SU-DHL-6 (cell line): ENCODE data around the gene COX4I2.

ENCODE experiments used
- H2AFZ ChIP-seq: fragments of 200-600 bp; sonication (generic); 2 replicates; pipeline ENCODE4 v1.6.1; 2014; ENCODE audit warnings: low read depth, mild to moderate bottlenecking, moderate library complexity, mixed read lengths, antibody characterized with exemption, low read length; ENCODE audit not compliant: severe bottlenecking
- H3F3A ChIP-seq: fragments of 200-600 bp; shearing (Covaris generic); 2 replicates; pipeline ENCODE4 v1.6.0; 2016; ENCODE audit warnings: antibody characterized with exemption, mild to moderate bottlenecking; ENCODE audit not compliant: insufficient read depth
- H3K27ac ChIP-seq: fragments of 200-600 bp; sonication (generic); 2 replicates; pipeline ENCODE4 v1.5.1; 2016; ENCODE audit warnings: low read depth, mild to moderate bottlenecking, low read length, moderate library complexity, mixed read lengths
- H3K27me3 ChIP-seq: fragments of 200-600 bp; sonication (generic), shearing (Covaris generic); 2 replicates; pipeline ENCODE4 v1.6.0; 2014; ENCODE audit warnings: mild to moderate bottlenecking, low read length
- H3K36me3 ChIP-seq: fragments of 200-600 bp; sonication (generic); 2 replicates; pipeline ENCODE4 v1.6.1; 2014; ENCODE audit warnings: mild to moderate bottlenecking, low read length, mixed read lengths
- H3K4me2 ChIP-seq: fragments of 300-600, 200-600 bp; shearing (Covaris generic), sonication (generic); 2 replicates; pipeline ENCODE4 v1.6.0; 2014; ENCODE audit warnings: low read length, low read depth, mild to moderate bottlenecking; ENCODE audit not compliant: poor library complexity, severe bottlenecking
- H3K4me3 ChIP-seq: fragments of 200-600 bp; sonication (generic); 2 replicates; pipeline ENCODE4 v1.5.1; 2014; ENCODE audit warnings: antibody characterized with exemption, low read length, mild to moderate bottlenecking, mixed read lengths; ENCODE audit not compliant: insufficient read depth, poor library complexity, severe bottlenecking
- H3K79me2 ChIP-seq: fragments of 200-600 bp; sonication (generic); 2 replicates; pipeline ENCODE4 v1.6.1; 2014; ENCODE audit warnings: mild to moderate bottlenecking, low read length, moderate library complexity; ENCODE audit not compliant: insufficient read depth
- H3K9ac ChIP-seq: fragments of 200-600 bp; sonication (generic); 2 replicates; pipeline ENCODE4 v1.7.0; 2014; ENCODE audit warnings: mild to moderate bottlenecking, low read length
- H3K9me2 ChIP-seq: fragments of 200-600 bp; sonication (generic); replicated peaks from 2 replicates; pipeline ENCODE4 v1.6.1; 2014; ENCODE audit warnings: low read length; ENCODE audit not compliant: insufficient read depth
- H3K9me3 ChIP-seq: fragments of 200-600 bp; sonication (generic); 2 replicates; pipeline ENCODE4 v1.6.1; 2014; ENCODE audit warnings: low read length, mixed read lengths; ENCODE audit not compliant: insufficient read depth
- H4K20me1 ChIP-seq: fragments of 200-600 bp; sonication (generic); 2 replicates; pipeline ENCODE4 v1.6.1; 2014; ENCODE audit warnings: low read depth, mild to moderate bottlenecking, antibody characterized with exemption, low read length, moderate library complexity, mixed read lengths
- EZH2phosphoT487 ChIP-seq: fragments of 200-600 bp; sonication (generic), shearing (Covaris generic); conservative IDR thresholded peaks from 2 replicates; pipeline ENCODE4 v1.6.1; 2018; ENCODE audit warnings: mild to moderate bottlenecking, antibody characterized with exemption, low read length, moderate library complexity, mixed read lengths
- TF ChIP-seq, protein P1 (sequence below): fragments of 200-600 bp; sonication (generic); IDR thresholded peaks from one replicate; pipeline ENCODE4 v1.5.1; 2017; ENCODE audit warnings: antibody characterized with exemption, mild to moderate bottlenecking, low read length, moderate library complexity; ENCODE audit not compliant: insufficient read depth, poor library complexity, severe bottlenecking

COX4I2 gene

GRCh38 chr20:31682927-31683326 is 45.2 kb downstream of the COX4I2 start:
- Histone ChIP-seq H3K4me2 (no peak overlapping the region), H3K27ac (peak overlapping the region; percentile 39), H3K27me3 (no peaks in the 10 kb centered on the region), H3K9me2 (no peaks in the 10 kb centered on the region), H3K79me2 (peaks cover 16% of the 10 kb centered on the region; the same call in 1 of the 2 replicates), H3K4me3 (no peak overlapping the region), H3K36me3 (no peaks in the 10 kb centered on the region), H3K9me3 (no peaks in the 10 kb centered on the region), H2AFZ (no peak overlapping the region), H3K9ac (no peak overlapping the region), H3F3A (peaks cover 30% of the 10 kb centered on the region), H4K20me1 (no peaks in the 10 kb centered on the region)
- TF ChIP-seq EZH2phosphoT487: no peak
- TF ChIP-seq, protein P1, sequence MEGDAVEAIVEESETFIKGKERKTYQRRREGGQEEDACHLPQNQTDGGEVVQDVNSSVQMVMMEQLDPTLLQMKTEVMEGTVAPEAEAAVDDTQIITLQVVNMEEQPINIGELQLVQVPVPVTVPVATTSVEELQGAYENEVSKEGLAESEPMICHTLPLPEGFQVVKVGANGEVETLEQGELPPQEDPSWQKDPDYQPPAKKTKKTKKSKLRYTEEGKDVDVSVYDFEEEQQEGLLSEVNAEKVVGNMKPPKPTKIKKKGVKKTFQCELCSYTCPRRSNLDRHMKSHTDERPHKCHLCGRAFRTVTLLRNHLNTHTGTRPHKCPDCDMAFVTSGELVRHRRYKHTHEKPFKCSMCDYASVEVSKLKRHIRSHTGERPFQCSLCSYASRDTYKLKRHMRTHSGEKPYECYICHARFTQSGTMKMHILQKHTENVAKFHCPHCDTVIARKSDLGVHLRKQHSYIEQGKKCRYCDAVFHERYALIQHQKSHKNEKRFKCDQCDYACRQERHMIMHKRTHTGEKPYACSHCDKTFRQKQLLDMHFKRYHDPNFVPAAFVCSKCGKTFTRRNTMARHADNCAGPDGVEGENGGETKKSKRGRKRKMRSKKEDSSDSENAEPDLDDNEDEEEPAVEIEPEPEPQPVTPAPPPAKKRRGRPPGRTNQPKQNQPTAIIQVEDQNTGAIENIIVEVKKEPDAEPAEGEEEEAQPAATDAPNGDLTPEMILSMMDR: no peak

DNA sequence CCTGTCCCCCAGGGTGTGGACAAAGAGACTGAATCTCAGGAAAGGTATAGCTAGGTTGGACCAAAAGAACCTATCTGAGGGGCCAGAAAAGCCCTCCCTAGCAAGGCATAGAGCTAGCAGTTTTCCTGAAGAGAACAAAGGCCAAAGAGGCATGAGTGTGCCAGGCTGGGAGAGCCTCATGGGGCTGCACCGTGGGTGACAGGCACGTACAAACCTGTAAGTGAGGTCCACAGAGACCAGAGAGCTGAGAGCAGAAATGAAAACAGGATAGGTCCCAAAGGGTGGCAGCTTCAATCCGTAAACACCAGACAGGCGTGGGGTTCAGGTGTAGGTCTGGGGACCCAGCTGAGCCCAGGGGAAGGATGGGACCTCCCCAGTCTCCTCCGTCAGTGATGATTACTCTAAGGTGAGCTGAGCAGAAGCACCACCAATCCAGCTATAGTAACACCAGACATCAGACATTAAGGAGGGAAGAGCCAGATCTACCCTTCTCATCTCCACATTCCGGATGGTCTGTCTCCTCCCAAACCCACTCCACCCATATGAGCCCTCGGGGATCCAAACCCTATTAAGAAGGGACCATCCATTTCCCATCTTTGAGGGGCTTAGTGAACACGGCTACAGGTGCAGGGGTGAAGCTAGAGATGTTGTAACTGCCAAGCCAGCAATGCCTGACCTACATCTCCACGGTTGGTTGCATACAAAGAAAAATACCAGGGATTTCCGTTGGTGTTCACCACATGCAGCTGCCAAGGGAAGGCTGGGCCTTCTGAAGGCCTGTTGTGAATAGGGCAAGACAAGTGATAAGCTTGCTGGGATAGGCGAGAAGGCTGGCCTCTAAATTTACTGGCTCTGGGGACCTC is 46.7 kb downstream of the COX4I2 start:
- no peaks in the 10 kb centered on the region for H3K9me3 ChIP-seq
- peak overlapping the region; percentile 9 for H3K4me3 ChIP-seq
- TF ChIP-seq, protein P1: no peak
- TF ChIP-seq EZH2phosphoT487: no peak
- peaks cover 30% of the 10 kb centered on the region for H3F3A ChIP-seq
- no peaks in the 10 kb centered on the region for H4K20me1 ChIP-seq
- H3K4me2 ChIP-seq: peak overlapping the region; percentile 84
- peak overlapping the region; percentile 56 for H3K9ac ChIP-seq
- H3K36me3 ChIP-seq: no peaks in the 10 kb centered on the region
- H3K79me2 ChIP-seq: peaks cover 17% of the 10 kb centered on the region; the same call in 1 of the 2 replicates
- no peaks in the 10 kb centered on the region for H3K27me3 ChIP-seq
- H3K9me2 ChIP-seq: no peaks in the 10 kb centered on the region
- no peak overlapping the region for H2AFZ ChIP-seq
- peak overlapping the region; percentile 97 for H3K27ac ChIP-seq

- Histone ChIP-seq H2AFZ (no peak overlapping the region), H3K9ac (peak overlapping the region; percentile 56), H3F3A (peaks cover 30% of the 10 kb centered on the region), H3K4me3 (peak overlapping the region; percentile 26), H4K20me1 (no peaks in the 10 kb centered on the region), H3K36me3 (no peaks in the 10 kb centered on the region), H3K4me2 (peak overlapping the region; percentile 84), H3K9me3 (no peaks in the 10 kb centered on the region), H3K9me2 (no peaks in the 10 kb centered on the region), H3K27me3 (no peaks in the 10 kb centered on the region), H3K79me2 (peaks cover 31% of the 10 kb centered on the region), H3K27ac (peak overlapping the region; percentile 97)
- TF ChIP-seq EZH2phosphoT487: no peak
- TF ChIP-seq, protein P1: no peak
Measured at GRCh38 chr20:31685853-31686643, 48.3 kb downstream of the COX4I2 start.
